ENCODE measurements around the gene CNMD.

Gene CNMD

GRCh38 chr13:52673465-52673864 is 66.2 kb downstream of the CNMD start:
- no peak for DNase-seq

- no peak for DNase-seq
Measured at GRCh38 chr13:52670726-52671125, 68.9 kb downstream of the CNMD start.

DNA sequence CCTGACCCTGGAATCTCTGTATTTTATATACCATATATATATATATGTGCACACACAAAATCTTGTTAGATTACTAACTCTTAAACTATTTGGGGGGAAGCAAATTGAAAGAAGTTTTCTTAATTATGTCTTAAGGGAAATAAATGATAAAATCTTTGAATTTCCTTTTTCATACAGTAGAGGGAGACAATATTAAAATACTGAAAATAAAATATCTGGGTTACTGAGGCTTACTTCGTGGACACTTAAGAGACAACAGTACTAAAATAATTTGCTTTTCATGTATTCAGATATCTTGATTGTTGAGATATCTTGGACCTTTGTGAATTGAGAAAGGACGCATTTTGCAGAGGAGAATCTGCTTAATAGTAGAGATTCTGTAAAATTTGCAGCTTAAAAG is 69.9 kb downstream of the CNMD start:
- DNase-seq = no peak

DNA sequence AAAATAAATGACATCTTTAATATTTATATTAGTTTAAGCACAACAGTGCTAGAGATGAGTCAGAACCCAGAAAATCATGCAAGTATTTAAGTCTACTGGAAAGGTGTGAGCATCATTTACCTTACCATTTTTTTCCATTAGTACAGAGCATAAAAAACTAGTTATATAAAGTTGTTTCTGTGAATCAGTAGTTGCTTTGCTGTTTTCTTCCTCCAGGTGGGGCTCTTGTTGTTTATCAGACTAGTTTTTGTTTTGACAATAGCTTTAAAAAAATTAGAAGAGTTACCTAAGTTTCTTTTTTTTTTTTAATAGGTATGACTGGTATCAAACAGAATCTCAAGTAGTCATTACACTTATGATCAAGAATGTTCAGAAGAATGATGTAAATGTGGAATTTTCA is 74.3 kb downstream of the CNMD start:
- no peak for DNase-seq

- no peak for DNase-seq
Measured at GRCh38 chr13:52664272-52664671, 75.3 kb downstream of the CNMD start.

GRCh38 chr13:52659340-52659739 is 80.3 kb downstream of the CNMD start:
- no peak for DNase-seq
